ENCODE data around the gene DRD2.

Gene DRD2

GRCh38 chr11:113373306-113373705 lies 101.9 kb downstream of the DRD2 start:
- DNase-seq = no peak

- no peak for DNase-seq
These were observed 102.9 kb downstream of the DRD2 start for GRCh38 chr11:113372309-113372708.

- DNase-seq = peak in 10 of 56 donors; percentile 2 to 50 (median 8)
These were observed 104.6 kb downstream of the DRD2 start for GRCh38 chr11:113370634-113371033.

GRCh38 chr11:113369411-113369810 lies 105.8 kb downstream of the DRD2 start:
- no peak for DNase-seq

GRCh38 chr11:113365895-113366294 lies 109.3 kb downstream of the DRD2 start:
- no peak for DNase-seq

GRCh38 chr11:113363996-113364641 lies 111.1 kb downstream of the DRD2 start:
- no peak for DNase-seq

GRCh38 chr11:113363406-113363805 lies 111.8 kb downstream of the DRD2 start:
- DNase-seq = no peak
